Measurements from ENCODE around the gene KCNJ14. TPM values are rescaled to one million over a fixed set of nuclear protein-coding genes. Genes with fewer than 3 reads are reported as not detected.

KCNJ14 gene
- total RNA-seq, 2 experiments from 2014 or later: 1.7 to 2.0 TPM

DNA sequence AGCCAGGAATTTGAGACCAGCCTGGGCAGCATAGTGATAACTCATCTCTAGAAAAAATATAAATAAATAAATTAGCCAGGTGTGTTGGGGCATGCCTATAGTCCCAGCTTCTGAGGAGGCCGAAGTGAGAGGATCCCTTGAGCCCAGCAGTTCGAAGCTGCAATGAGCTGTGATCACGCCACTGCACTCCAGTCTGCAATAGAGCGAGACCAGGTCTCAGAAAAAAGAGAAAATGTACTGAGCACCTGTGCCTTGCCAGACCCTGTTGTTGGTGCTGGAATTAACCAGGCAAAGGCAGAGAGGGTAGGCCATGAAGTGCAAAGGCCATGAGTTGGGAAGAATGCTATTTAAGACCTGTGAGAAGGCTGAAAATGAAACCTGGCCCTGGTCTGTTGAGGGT is 16.5 kb downstream of the KCNJ14 start:
- Mint-ChIP-seq H3K4me1 (ENCODE audit: low read depth) (peaks cover 21% of the 10 kb centered on the region), H3K36me3 (ENCODE audit: low read depth) (peaks cover 61% of the 10 kb centered on the region), H3K9me3 (no peaks in the 10 kb centered on the region), H3K27ac (no peak overlapping the region), H3K4me3 (peak overlapping the region; percentile 10), H3K27me3 (no peaks in the 10 kb centered on the region)
- ChIA-PET POLR2A (no interaction called here), CTCF (no interaction called here)
- peaks cover 26% of the 10 kb centered on the region for H3K4me1 ChIP-seq (ENCODE audit: insufficient read depth, low read length)
- no peaks in the 10 kb centered on the region for H3K9me3 ChIP-seq (ENCODE audit: control insufficient read depth in 1 of 2, insufficient read depth in 1 of 2, low read length in 2 of 2)
- TF ChIP-seq CTCF (IDR thresholded peaks at IDR 0.05): no peak
- intact Hi-C loops (cut with DNase I, micrococcal nuclease): loop anchor here in 1 of 2 experiments (10.0 kb wide), 1 partner anchor 643 kb away; the partner anchor contains the start of genes C19orf73, LIN7B and PPFIA3
- H3K36me3 ChIP-seq (ENCODE audit: insufficient read depth, low read length): peaks cover 59% of the 10 kb centered on the region
- no peaks in the 10 kb centered on the region for H3K27me3 ChIP-seq (ENCODE audit: control insufficient read depth in 1 of 2, insufficient read depth in 2 of 2, low read length in 2 of 2)
- H3K27ac ChIP-seq (ENCODE audit: low read depth in 1 of 2, low read length in 2 of 2): no peak overlapping the region
- H3K4me3 ChIP-seq (ENCODE audit: low read length): no peak overlapping the region
- DNase-seq (no peak), ATAC-seq (ENCODE audit: poor library complexity) (no peak)

DNA sequence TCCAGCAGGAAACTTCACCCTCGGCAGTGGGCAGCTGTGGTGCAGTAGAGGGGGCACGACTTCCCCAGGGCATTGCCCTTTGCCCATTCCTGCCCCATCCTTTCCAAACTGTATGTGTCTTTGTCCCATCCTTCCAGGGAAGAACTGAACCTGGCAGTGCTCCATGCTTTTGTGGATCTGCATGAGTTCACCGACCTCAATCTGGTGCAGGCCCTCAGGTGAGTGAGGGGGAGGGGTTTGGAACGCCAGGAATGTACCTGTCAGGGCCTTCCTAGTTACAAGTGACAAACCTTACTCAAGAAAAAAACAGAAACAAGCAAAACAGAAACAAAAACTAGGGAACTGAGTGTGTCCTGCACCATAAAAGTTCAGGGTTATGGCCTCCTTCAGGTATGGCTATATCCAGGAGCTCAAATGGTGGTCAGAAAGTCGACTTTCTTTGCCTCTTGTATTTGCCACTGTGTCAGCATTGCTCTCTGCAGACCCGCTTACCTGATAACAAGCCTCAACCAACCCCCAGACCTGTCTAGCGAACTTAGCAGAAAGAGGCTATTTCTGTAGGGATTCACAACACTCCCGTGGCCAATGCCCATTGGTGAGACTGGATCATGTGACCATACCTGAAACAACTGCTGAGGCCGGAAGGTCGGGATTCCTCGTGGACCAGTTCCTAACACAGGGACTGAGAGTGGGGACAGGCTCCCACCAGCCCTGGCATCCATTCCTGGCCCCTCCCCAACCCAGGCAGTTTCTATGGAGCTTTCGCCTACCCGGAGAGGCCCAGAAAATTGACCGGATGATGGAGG is 18.0 kb downstream of the KCNJ14 start:
- no peaks in the 10 kb centered on the region for H3K9me3 Mint-ChIP-seq
- H3K4me3 Mint-ChIP-seq: no peak overlapping the region
- Histone ChIP-seq H3K36me3 (ENCODE audit: insufficient read depth, low read length) (peaks cover 66% of the 10 kb centered on the region), H3K4me3 (ENCODE audit: low read length) (no peak overlapping the region), H3K27ac (ENCODE audit: low read depth in 1 of 2, low read length in 2 of 2) (no peak overlapping the region), H3K4me1 (ENCODE audit: insufficient read depth, low read length) (peaks cover 22% of the 10 kb centered on the region), H3K9me3 (ENCODE audit: control insufficient read depth in 1 of 2, insufficient read depth in 1 of 2, low read length in 2 of 2) (no peaks in the 10 kb centered on the region), H3K27me3 (ENCODE audit: control insufficient read depth in 1 of 2, insufficient read depth in 2 of 2, low read length in 2 of 2) (no peaks in the 10 kb centered on the region)
- no peak overlapping the region for H3K27ac Mint-ChIP-seq
- H3K27me3 Mint-ChIP-seq: no peaks in the 10 kb centered on the region
- no peak for TF ChIP-seq CTCF (IDR thresholded peaks at IDR 0.05)
- no peak for DNase-seq
- peaks cover 61% of the 10 kb centered on the region for H3K36me3 Mint-ChIP-seq (ENCODE audit: low read depth)
- H3K4me1 Mint-ChIP-seq (ENCODE audit: low read depth): peaks cover 21% of the 10 kb centered on the region
- CTCF ChIA-PET: interaction anchor here (0.5 kb wide), 1 partner anchor 638 kb away, joined by 3 read pairs; no protein-coding TSS in a partner anchor
- ATAC-seq (ENCODE audit: poor library complexity): no peak
- POLR2A ChIA-PET: no interaction called here
- intact Hi-C loops (cut with DNase I, micrococcal nuclease): loop anchor here in 1 of 2 experiments (10.0 kb wide), 1 partner anchor 641 kb away; the partner anchor contains the start of genes C19orf73, LIN7B and PPFIA3

- peak overlapping the region; percentile 73 for H3K4me3 Mint-ChIP-seq
- H3K36me3 Mint-ChIP-seq (ENCODE audit: low read depth): peaks cover 56% of the 10 kb centered on the region
- CTCF ChIA-PET: no interaction called here
- no peaks in the 10 kb centered on the region for H3K9me3 Mint-ChIP-seq
- Histone ChIP-seq H3K4me3 (ENCODE audit: low read length) (no peak overlapping the region), H3K27ac (ENCODE audit: low read depth in 1 of 2, low read length in 2 of 2) (no peak overlapping the region), H3K36me3 (ENCODE audit: insufficient read depth, low read length) (peaks cover 70% of the 10 kb centered on the region), H3K4me1 (ENCODE audit: insufficient read depth, low read length) (peaks cover 19% of the 10 kb centered on the region), H3K9me3 (ENCODE audit: control insufficient read depth in 1 of 2, insufficient read depth in 1 of 2, low read length in 2 of 2) (no peaks in the 10 kb centered on the region), H3K27me3 (ENCODE audit: control insufficient read depth in 1 of 2, insufficient read depth in 2 of 2, low read length in 2 of 2) (no peaks in the 10 kb centered on the region)
- ATAC-seq (ENCODE audit: poor library complexity) (no peak), DNase-seq (no peak)
- POLR2A ChIA-PET: no interaction called here
- intact Hi-C loops (cut with DNase I, micrococcal nuclease): loop anchor here in 1 of 2 experiments (10.0 kb wide), 1 partner anchor 641 kb away; the partner anchor contains the start of genes C19orf73, LIN7B and PPFIA3
- H3K27me3 Mint-ChIP-seq: no peaks in the 10 kb centered on the region
- H3K4me1 Mint-ChIP-seq (ENCODE audit: low read depth): peaks cover 14% of the 10 kb centered on the region
- no peak for TF ChIP-seq CTCF (IDR thresholded peaks at IDR 0.05)
- no peak overlapping the region for H3K27ac Mint-ChIP-seq
Observed at GRCh38 chr19:48474084-48474592, 18.8 kb downstream of the KCNJ14 start.
